CD14-positive monocyte (primary cell): Measurements from ENCODE around the gene C12orf43. TPM values are rescaled to one million over a fixed set of nuclear protein-coding genes. Genes with fewer than 3 reads are reported as not detected.

Experiments used
- DNase-seq, 3 donors: peaks; one replicate each; pipeline ENCODE4 v3.0.0-alpha.2; 2011 to 2022
- H2AFZ ChIP-seq: 2 replicates; pipeline ENCODE4 v1.6.0; 2012; ENCODE audit warnings: mild to moderate bottlenecking, low read depth, low read length, inconsistent platforms; ENCODE audit not compliant: insufficient read depth, poor library complexity, severe bottlenecking
- H3K27ac ChIP-seq, 2 donors: 1 replicate in 1 of 2; 2 replicates in 1 of 2; pipeline ENCODE4 v1.5.1; 2012 to 2013; ENCODE audit warnings: low read length in 2 of 2, control low read depth in 1 of 2, inconsistent platforms in 1 of 2, low read depth in 1 of 2, mild to moderate bottlenecking in 1 of 2
- H3K27me3 ChIP-seq, 2 donors: one replicate each; pipeline versions ENCODE4 v1.6.0 to v1.6.1; 2011 to 2013; ENCODE audit warnings: low read length in 2 of 2; ENCODE audit not compliant: control insufficient read depth in 2 of 2, insufficient read depth in 2 of 2
- H3K36me3 ChIP-seq, 2 donors: replicated peaks in 1 of 2; 1 replicate in 1 of 2; 2 replicates in 1 of 2; pipeline versions ENCODE4 v1.5.1 to v1.6.1; 2012 to 2013; ENCODE audit warnings: low read length in 2 of 2, control low read depth in 1 of 2, inconsistent platforms in 1 of 2, mild to moderate bottlenecking in 1 of 2; ENCODE audit not compliant: insufficient read depth in 2 of 2, control insufficient read depth in 1 of 2
- H3K4me1 ChIP-seq, 2 donors: 1 replicate in 1 of 2; 2 replicates in 1 of 2; pipeline versions ENCODE4 v1.5.1 to v1.6.1; 2012 to 2013; ENCODE audit warnings: low read length in 2 of 2, control low read depth in 1 of 2, inconsistent platforms in 1 of 2, mild to moderate bottlenecking in 1 of 2, moderate library complexity in 1 of 2; ENCODE audit not compliant: insufficient read depth in 2 of 2, control insufficient read depth in 1 of 2
- H3K4me2 ChIP-seq: replicated peaks from 2 replicates; pipeline ENCODE3; 2012; ENCODE audit warnings: low read length, moderate library complexity, mild to moderate bottlenecking; ENCODE audit not compliant: poor library complexity, severe bottlenecking; ENCODE audit errors: extremely low read depth
- H3K4me3 ChIP-seq, 3 experiments: fragments of 200-600 bp in 1 of 3; sonication (generic) in 1 of 3; replicated peaks in 1 of 3; 1 replicate in 2 of 3; 2 replicates in 1 of 3; pipeline ENCODE4 v1.5.1; 2011 to 2013; ENCODE audit warnings: low read length in 3 of 3, mild to moderate bottlenecking in 3 of 3, control low read depth in 2 of 3, low read depth in 2 of 3, inconsistent platforms in 1 of 3, moderate library complexity in 1 of 3
- H3K79me2 ChIP-seq: 2 replicates; pipeline ENCODE4 v1.6.0; 2012; ENCODE audit warnings: mild to moderate bottlenecking, control low read depth, inconsistent platforms, low read length, moderate library complexity; ENCODE audit not compliant: insufficient read depth
- H3K9ac ChIP-seq: 2 replicates; pipeline ENCODE4 v1.6.0; 2017; ENCODE audit warnings: low read length, mild to moderate bottlenecking; ENCODE audit not compliant: insufficient read depth, poor library complexity, severe bottlenecking
- H3K9me3 ChIP-seq, 2 donors: replicated peaks in 1 of 2; 1 replicate in 1 of 2; 2 replicates in 1 of 2; pipeline versions ENCODE4 v1.5.1 to v1.6.1; 2012 to 2013; ENCODE audit warnings: low read length in 2 of 2, control low read depth in 1 of 2; ENCODE audit not compliant: control insufficient read depth in 1 of 2, insufficient read depth in 1 of 2
- H4K20me1 ChIP-seq: 2 replicates; pipeline ENCODE4 v1.6.0; 2012; ENCODE audit warnings: mild to moderate bottlenecking, low read length, control low read depth, moderate library complexity; ENCODE audit not compliant: insufficient read depth
- H3K27ac Mint-ChIP-seq, 7 donors: one replicate each; pipeline ENCODE4 v1.8.0; 2020; ENCODE audit warnings: mild to moderate bottlenecking in 7 of 7, mixed read lengths in 7 of 7, moderate library complexity in 6 of 7, inconsistent platforms in 2 of 7
- H3K27me3 Mint-ChIP-seq, 3 donors: one replicate each; pipeline ENCODE4 v1.8.0; 2021 to 2022; ENCODE audit warnings: low read depth in 3 of 3, mild to moderate bottlenecking in 3 of 3, mixed read lengths in 3 of 3, moderate library complexity in 3 of 3, inconsistent platforms in 1 of 3
- H3K36me3 Mint-ChIP-seq, 2 donors: one replicate each; pipeline ENCODE4 v1.8.0; 2020; ENCODE audit warnings: mixed read lengths in 2 of 2, inconsistent platforms in 1 of 2, mild to moderate bottlenecking in 1 of 2
- H3K4me1 Mint-ChIP-seq: one replicate; pipeline ENCODE4 v1.8.0; 2020; ENCODE audit warnings: mild to moderate bottlenecking, mixed read lengths
- H3K4me3 Mint-ChIP-seq, 2 donors: one replicate each; pipeline ENCODE4 v1.8.0; 2020; ENCODE audit warnings: mild to moderate bottlenecking in 2 of 2, mixed read lengths in 2 of 2, moderate library complexity in 1 of 2
- H3K9me3 Mint-ChIP-seq, 7 donors: one replicate each; pipeline ENCODE4 v1.8.0; 2020 to 2022; ENCODE audit warnings: mixed read lengths in 7 of 7, mild to moderate bottlenecking in 6 of 7, moderate library complexity in 6 of 7, inconsistent platforms in 2 of 7
- CTCF ChIP-seq: fragments of 200-600 bp; IDR thresholded peaks from one replicate; pipeline ENCODE4 v1.8.0; 2022; ENCODE audit warnings: antibody characterized with exemption, mild to moderate bottlenecking
- WGBS: methylation state at CpG from one replicate; pipeline ENCODE4 v1.1.5; 2013; ENCODE audit warnings: missing lambda C conversion rate; ENCODE audit not compliant: insufficient coverage; 5-methylcytosine and 5-hydroxymethylcytosine counted together
- intact Hi-C, 2 donors: fragments of 100-400 bp; cut with micrococcal nuclease; formaldehyde crosslinking; loops; one replicate each; pipeline versions ENCODE4 v1.15.0 to v1.15.1; 2023
- polyA plus RNA-seq, 3 donors: library from polyadenylated mRNA; depleted of rRNA in 1 of 3; unstranded in 2 of 3; stranded (reverse) in 1 of 3; fragments of 300-500 nt in 2 of 3; fragments of >200 nt in 1 of 3; fragmentation: Illumina TruSeq in 2 of 3; gene quantifications; 1 replicate in 2 of 3; 2 replicates in 1 of 3; pipeline ENCODE4 v1.2.3, GENCODE V29; 2012 to 2021

C12orf43 gene
- polyA plus RNA-seq, 3 donors: 7.2 to 10.9 (median 9.6) TPM

- Histone ChIP-seq H2AFZ (no peak overlapping the region), H3K9me3 (no peaks in the 10 kb centered on the region), H3K36me3 (no peaks in the 10 kb centered on the region), H3K27me3 (no peaks in the 10 kb centered on the region), H3K79me2 (no peaks in the 10 kb centered on the region), H3K9ac (no peak overlapping the region), H3K27ac (no peak overlapping the region), H4K20me1 (no peaks in the 10 kb centered on the region), H3K4me3 (no peak overlapping the region), H3K4me1 (no peaks in the 10 kb centered on the region), H3K4me2 (no peak overlapping the region)
- H3K27ac Mint-ChIP-seq: no peak overlapping the region
- H3K27me3 Mint-ChIP-seq: peaks cover 1 to 2% (median 1%) of the 10 kb centered on the region in 3 donors
- no peak for DNase-seq
- WGBS: 93% methylated on average over 2 of the region's 4 CpGs
- H3K4me1 Mint-ChIP-seq: peaks cover 6% of the 10 kb centered on the region
- H3K4me3 Mint-ChIP-seq: no peak overlapping the region
- no peaks in the 10 kb centered on the region for H3K36me3 Mint-ChIP-seq
- H3K9me3 Mint-ChIP-seq: peaks cover 0 to 13% (median 0%) of the 10 kb centered on the region in 7 donors
- intact Hi-C loops: no loop called here
- no peak for TF ChIP-seq CTCF
Measured at GRCh38 chr12:120955232-120955631, 61.1 kb downstream of the C12orf43 start.

GRCh38 chr12:120950807-120951206, 65.5 kb downstream of the C12orf43 start:
- no peak overlapping the region for H2AFZ ChIP-seq
- Mint-ChIP-seq H3K27ac (no peak overlapping the region), H3K27me3 (no peaks in the 10 kb centered on the region), H3K4me1 (no peaks in the 10 kb centered on the region), H3K9me3 (peaks cover 0 to 15% (median 0%) of the 10 kb centered on the region in 7 donors), H3K4me3 (no peak overlapping the region), H3K36me3 (no peaks in the 10 kb centered on the region)
- 91% methylated on average over 4 of the region's 5 CpGs for WGBS
- H4K20me1 ChIP-seq: no peaks in the 10 kb centered on the region
- TF ChIP-seq CTCF: no peak
- no peak for DNase-seq
- H3K9ac ChIP-seq: no peak overlapping the region
- H3K36me3 ChIP-seq: no peaks in the 10 kb centered on the region
- no peaks in the 10 kb centered on the region for H3K27me3 ChIP-seq
- intact Hi-C loops: no loop called here
- H3K4me3 ChIP-seq: no peak overlapping the region
- no peaks in the 10 kb centered on the region for H3K9me3 ChIP-seq
- no peaks in the 10 kb centered on the region for H3K79me2 ChIP-seq
- no peak overlapping the region for H3K27ac ChIP-seq
- no peak overlapping the region for H3K4me2 ChIP-seq
- no peaks in the 10 kb centered on the region for H3K4me1 ChIP-seq

Other genes starting within 250 kb of the C12orf43 start
- 10 to 100 TPM; 14.5 to 18.6 (median 18.5) TPM for gene SPPL3, start 112.1 kb downstream of the C12orf43 start, polyA plus RNA-seq
- under 1 TPM in 1 of 3 donors, not detected in 2; 0.03 TPM for gene HNF1A, start 37.9 kb downstream of the C12orf43 start, polyA plus RNA-seq
- gene OASL, start 22.8 kb upstream of the C12orf43 start, polyA plus RNA-seq: 10 to 100 TPM in 2 of 3 donors, 1 to 10 TPM in 1; 9.9 to 14.9 (median 13.4) TPM
- 10 to 100 TPM; 12.3 to 66.3 (median 20.5) TPM for gene P2RX7, start 116.4 kb upstream of the C12orf43 start, polyA plus RNA-seq
- gene P2RX4, start 193.6 kb upstream of the C12orf43 start, polyA plus RNA-seq: 10 to 100 TPM; 61.8 to 87.7 (median 74.7) TPM